GM18951 (cell line): Measurements from ENCODE around the gene TEX101.

Experiments
- POLR2A ChIP-seq: IDR thresholded peaks from 4 replicates; pipeline ENCODE4 v1.6.1; 2011; ENCODE audit warnings: mild to moderate bottlenecking; ENCODE audit not compliant: insufficient read length, insufficient read depth; ENCODE audit errors: extremely low read depth
- in situ Hi-C: fragments of 300-500 bp; cut with MboI; formaldehyde crosslinking; loops from one replicate; pipeline ENCODE4 v1.12.0; 2022; ENCODE audit warnings: low sequenced_read_pairs, mixed read lengths, inconsistent platforms; ENCODE audit not compliant: unreplicated experiment

Gene TEX101

GRCh38 chr19:43464134-43464775, 49.6 kb downstream of the TEX101 start:
- TF ChIP-seq POLR2A = no peak
- in situ Hi-C loops = no loop called here

GRCh38 chr19:43465468-43466120, 50.9 kb downstream of the TEX101 start, which contains the start of gene LYPD3:
LYPD3 (minus strand) TSS chr19:43465608; CDS start chr19:43465571, 37 bp downstream.
- TF ChIP-seq POLR2A = no peak
- in situ Hi-C loops = no loop called here

GRCh38 chr19:43466793-43467192, 52.1 kb downstream of the TEX101 start:
- in situ Hi-C loops = no loop called here
- TF ChIP-seq POLR2A = no peak

GRCh38 chr19:43467276-43467675, 52.6 kb downstream of the TEX101 start:
- no peak for TF ChIP-seq POLR2A
- in situ Hi-C loops = no loop called here

- in situ Hi-C loops = no loop called here
- no peak for TF ChIP-seq POLR2A
Observed at GRCh38 chr19:43467730-43468129, 53.0 kb downstream of the TEX101 start.
